ENCODE data around the gene C1GALT1. TPM values are rescaled to one million over a fixed set of nuclear protein-coding genes. Genes with fewer than 3 reads are reported as not detected.
A peak's percentile ranks its signal among the peaks of the same experiment; 100 is the strongest.
"Not testable (repeated sequence)": the region's sequence is repeated elsewhere in the genome, so short reads cannot be mapped to it uniquely, and the experiment has no call there.

C1GALT1 gene
- polyA plus RNA-seq, 4 donors: 10.0 to 62.0 (median 14.1) TPM

DNA sequence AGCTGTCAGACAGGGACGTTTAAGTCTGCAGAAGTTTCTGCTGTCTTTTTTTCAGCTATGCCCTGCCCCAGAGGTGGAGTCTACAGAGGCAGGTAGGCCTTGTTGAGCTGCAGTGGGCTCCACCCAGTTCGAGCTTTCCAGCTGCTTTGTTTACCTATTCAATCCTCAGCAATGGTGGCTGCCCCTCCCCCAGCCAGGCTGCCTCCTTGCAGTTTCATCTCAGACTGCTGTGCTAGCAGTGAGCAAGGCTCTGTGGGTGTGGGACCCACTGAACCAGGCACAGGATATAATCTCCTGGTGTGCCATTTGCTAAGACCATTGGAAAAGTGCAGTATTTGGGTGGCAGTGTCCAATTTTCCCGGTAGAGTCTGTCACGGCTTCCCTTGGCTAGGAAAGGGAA lies 37.2 kb upstream of the C1GALT1 start:
- H3K27ac ChIP-seq (ENCODE audit: low read depth in 1 of 3, low read length in 2 of 3); FAIRE-seq; H3K4me3 ChIP-seq (ENCODE audit: low read depth in 1 of 3, low read length in 3 of 3); DNase-seq; H3K27me3 ChIP-seq (ENCODE audit: control insufficient read depth in 3 of 3, insufficient read depth in 3 of 3, low read length in 3 of 3); H3K36me3 ChIP-seq (ENCODE audit: control insufficient read depth in 3 of 3, insufficient read depth in 2 of 3, low read depth in 1 of 3, low read length in 3 of 3): not testable (repeated sequence)
- WGBS, 3 donors: 75 to 85% (median 78%) methylated on average over 4 of the region's 4 CpGs
- Histone ChIP-seq H3K9me3 (ENCODE audit: control insufficient read depth in 2 of 2, insufficient read depth in 1 of 2, low read depth in 1 of 2, low read length in 1 of 2) (peaks cover 1 to 13% of the 10 kb centered on the region in 2 donors), H3K4me1 (ENCODE audit: control insufficient read depth in 3 of 3, insufficient read depth in 2 of 3, low read depth in 1 of 3, low read length in 2 of 3) (peaks cover 0 to 18% (median 3%) of the 10 kb centered on the region in 3 donors)

GRCh38 chr7:7146837-7147236 lies 35.5 kb upstream of the C1GALT1 start:
- H3K27ac ChIP-seq (ENCODE audit: low read depth in 1 of 3, low read length in 2 of 3): no peak overlapping the region
- H3K36me3 ChIP-seq (ENCODE audit: control insufficient read depth in 3 of 3, insufficient read depth in 2 of 3, low read depth in 1 of 3, low read length in 3 of 3): no peaks in the 10 kb centered on the region
- DNase-seq (no peak), FAIRE-seq (no peak)
- H3K9me3 ChIP-seq (ENCODE audit: control insufficient read depth in 2 of 2, insufficient read depth in 1 of 2, low read depth in 1 of 2, low read length in 1 of 2): peaks cover 1 to 13% of the 10 kb centered on the region in 2 donors
- H3K27me3 ChIP-seq (ENCODE audit: control insufficient read depth in 3 of 3, insufficient read depth in 3 of 3, low read length in 3 of 3): no peaks in the 10 kb centered on the region
- H3K4me3 ChIP-seq (ENCODE audit: low read depth in 1 of 3, low read length in 3 of 3): no peak overlapping the region
- peaks cover 0 to 22% (median 3%) of the 10 kb centered on the region in 3 donors for H3K4me1 ChIP-seq (ENCODE audit: control insufficient read depth in 3 of 3, insufficient read depth in 2 of 3, low read depth in 1 of 3, low read length in 2 of 3)
- 73 to 84% (median 74%) methylated on average over 3 of the region's 3 CpGs for WGBS, 3 donors

- Histone ChIP-seq H3K9me3 (ENCODE audit: control insufficient read depth in 2 of 2, insufficient read depth in 1 of 2, low read depth in 1 of 2, low read length in 1 of 2) (peaks cover 1 to 19% of the 10 kb centered on the region in 2 donors), H3K27me3 (ENCODE audit: control insufficient read depth in 3 of 3, insufficient read depth in 3 of 3, low read length in 3 of 3) (no peaks in the 10 kb centered on the region), H3K4me1 (ENCODE audit: control insufficient read depth in 3 of 3, insufficient read depth in 2 of 3, low read depth in 1 of 3, low read length in 2 of 3) (peaks cover 0 to 22% (median 4%) of the 10 kb centered on the region in 3 donors), H3K36me3 (ENCODE audit: control insufficient read depth in 3 of 3, insufficient read depth in 2 of 3, low read depth in 1 of 3, low read length in 3 of 3) (no peaks in the 10 kb centered on the region), H3K27ac (ENCODE audit: low read depth in 1 of 3, low read length in 2 of 3) (peak overlapping the region; percentile 30 to 76 (median 68)), H3K4me3 (ENCODE audit: low read depth in 1 of 3, low read length in 3 of 3) (no peak overlapping the region)
- DNase-seq: peak; percentile 63 to 90
- no peak for FAIRE-seq
- 27 to 67% (median 65%) methylated on average over 7 of the region's 7 CpGs for WGBS, 3 donors
Observed at GRCh38 chr7:7148798-7149481, 33.4 kb upstream of the C1GALT1 start.

DNA sequence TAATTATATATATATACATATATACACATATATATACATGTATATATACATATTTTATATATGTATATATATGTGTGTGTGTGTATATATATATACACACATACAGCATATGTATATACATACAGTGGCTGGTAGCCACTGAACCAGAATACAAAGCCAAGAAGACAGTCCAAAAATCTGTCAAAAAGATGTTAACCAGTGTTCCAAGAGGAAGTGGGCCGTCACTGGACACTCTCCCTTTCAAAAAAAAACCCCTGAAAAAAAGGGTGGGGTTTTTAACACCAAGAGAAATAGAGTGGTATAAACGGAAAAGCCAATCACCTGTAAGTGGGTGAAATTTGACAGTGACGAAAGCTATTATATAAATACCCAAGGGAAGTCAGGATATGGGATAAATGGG lies 31.1 kb upstream of the C1GALT1 start:
- Histone ChIP-seq H3K4me3 (ENCODE audit: low read depth in 1 of 3, low read length in 3 of 3) (no peak overlapping the region), H3K27me3 (ENCODE audit: control insufficient read depth in 3 of 3, insufficient read depth in 3 of 3, low read length in 3 of 3) (no peaks in the 10 kb centered on the region), H3K4me1 (ENCODE audit: control insufficient read depth in 3 of 3, insufficient read depth in 2 of 3, low read depth in 1 of 3, low read length in 2 of 3) (peaks cover 0 to 22% (median 5%) of the 10 kb centered on the region in 3 donors), H3K36me3 (ENCODE audit: control insufficient read depth in 3 of 3, insufficient read depth in 2 of 3, low read depth in 1 of 3, low read length in 3 of 3) (no peaks in the 10 kb centered on the region), H3K9me3 (ENCODE audit: control insufficient read depth in 2 of 2, insufficient read depth in 1 of 2, low read depth in 1 of 2, low read length in 1 of 2) (peaks cover 0 to 14% of the 10 kb centered on the region in 2 donors), H3K27ac (ENCODE audit: low read depth in 1 of 3, low read length in 2 of 3) (no peak overlapping the region)
- 46 to 51% (median 51%) methylated on average over 3 of the region's 3 CpGs for WGBS, 3 donors
- DNase-seq (no peak), FAIRE-seq (no peak)

DNA sequence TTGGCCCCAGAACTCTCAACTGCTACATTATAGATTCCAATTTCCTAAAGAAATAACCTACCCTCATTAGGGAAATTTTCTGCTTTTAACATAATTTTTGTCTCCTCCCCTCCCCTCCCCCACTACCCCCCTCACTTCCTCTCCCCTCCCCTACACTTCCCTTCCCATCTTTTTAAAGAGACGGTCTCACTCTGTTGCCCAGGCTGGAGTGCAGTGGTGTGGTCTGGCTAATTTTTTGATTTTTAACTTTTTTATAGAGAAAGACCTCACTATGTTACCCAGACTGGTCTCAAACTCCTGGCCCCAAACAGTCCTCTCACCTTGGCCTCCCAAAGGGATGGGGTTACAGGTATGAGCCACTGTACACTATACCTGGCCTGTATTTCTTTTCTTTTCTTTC lies 30.5 kb upstream of the C1GALT1 start:
- Histone ChIP-seq H3K4me3 (ENCODE audit: low read depth in 1 of 3, low read length in 3 of 3) (no peak overlapping the region), H3K4me1 (ENCODE audit: control insufficient read depth in 3 of 3, insufficient read depth in 2 of 3, low read depth in 1 of 3, low read length in 2 of 3) (peaks cover 0 to 22% (median 5%) of the 10 kb centered on the region in 3 donors), H3K36me3 (ENCODE audit: control insufficient read depth in 3 of 3, insufficient read depth in 2 of 3, low read depth in 1 of 3, low read length in 3 of 3) (no peaks in the 10 kb centered on the region), H3K9me3 (ENCODE audit: control insufficient read depth in 2 of 2, insufficient read depth in 1 of 2, low read depth in 1 of 2, low read length in 1 of 2) (peaks cover 0 to 14% of the 10 kb centered on the region in 2 donors), H3K27ac (ENCODE audit: low read depth in 1 of 3, low read length in 2 of 3) (no peak overlapping the region), H3K27me3 (ENCODE audit: control insufficient read depth in 3 of 3, insufficient read depth in 3 of 3, low read length in 3 of 3) (no peaks in the 10 kb centered on the region)
- FAIRE-seq: no peak
- 77 to 85% (median 82%) methylated on average over 1 of the region's 1 CpG for WGBS, 3 donors
- no peak for DNase-seq

DNA sequence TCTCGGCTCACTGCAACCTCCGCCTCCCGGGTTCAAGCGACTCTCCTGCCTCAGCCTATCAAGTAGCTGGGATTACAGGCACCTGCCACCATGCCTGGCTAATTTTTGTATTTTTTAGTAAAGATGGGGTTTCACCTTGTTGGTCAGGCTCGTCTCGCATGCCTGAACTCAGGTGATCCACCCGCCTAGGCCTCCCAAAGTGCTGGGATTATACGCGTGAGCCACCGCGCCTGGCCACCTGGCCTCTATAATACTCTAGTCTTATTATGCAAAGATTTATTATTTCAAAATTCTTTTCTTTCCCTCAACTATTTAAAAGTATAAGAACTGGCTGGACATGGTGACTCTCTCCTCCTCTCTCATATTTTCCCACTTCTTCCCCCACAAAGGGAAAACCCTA lies 30.0 kb upstream of the C1GALT1 start:
- peaks cover 0 to 22% (median 8%) of the 10 kb centered on the region in 3 donors for H3K4me1 ChIP-seq (ENCODE audit: control insufficient read depth in 3 of 3, insufficient read depth in 2 of 3, low read depth in 1 of 3, low read length in 2 of 3)
- H3K9me3 ChIP-seq (ENCODE audit: control insufficient read depth in 2 of 2, insufficient read depth in 1 of 2, low read depth in 1 of 2, low read length in 1 of 2): peaks cover 0 to 14% of the 10 kb centered on the region in 2 donors
- no peak overlapping the region for H3K27ac ChIP-seq (ENCODE audit: low read depth in 1 of 3, low read length in 2 of 3)
- FAIRE-seq: no peak
- no peaks in the 10 kb centered on the region for H3K27me3 ChIP-seq (ENCODE audit: control insufficient read depth in 3 of 3, insufficient read depth in 3 of 3, low read length in 3 of 3)
- WGBS, 3 donors: 96 to 98% (median 97%) methylated on average over 11 of the region's 11 CpGs
- H3K36me3 ChIP-seq (ENCODE audit: control insufficient read depth in 3 of 3, insufficient read depth in 2 of 3, low read depth in 1 of 3, low read length in 3 of 3): no peaks in the 10 kb centered on the region
- no peak overlapping the region for H3K4me3 ChIP-seq (ENCODE audit: low read depth in 1 of 3, low read length in 3 of 3)
- no peak for DNase-seq

DNA sequence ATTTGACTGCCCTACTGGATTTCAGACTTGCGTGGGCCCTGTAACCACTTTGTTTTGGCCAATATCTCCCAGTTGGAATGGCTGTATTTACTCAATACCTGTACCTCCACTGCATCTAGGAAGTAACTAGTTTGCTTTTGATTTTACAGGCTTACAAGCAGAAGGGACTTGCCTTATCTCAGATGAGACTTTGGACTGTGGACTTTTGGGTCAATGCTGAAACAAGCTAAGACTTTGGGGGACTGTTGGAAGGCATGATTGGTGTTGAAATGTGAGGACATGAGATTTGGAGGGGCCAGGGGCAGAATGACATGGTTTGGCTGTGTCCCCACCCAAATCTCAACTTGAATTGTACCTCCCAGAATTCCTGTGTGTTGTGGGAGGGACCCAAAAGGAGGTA lies 28.0 kb upstream of the C1GALT1 start:
- 20 to 78% (median 39%) methylated on average over 1 of the region's 1 CpG for WGBS, 3 donors
- H3K4me3 ChIP-seq (ENCODE audit: low read depth in 1 of 3, low read length in 3 of 3); H3K4me1 ChIP-seq (ENCODE audit: control insufficient read depth in 3 of 3, insufficient read depth in 2 of 3, low read depth in 1 of 3, low read length in 2 of 3); FAIRE-seq; H3K27me3 ChIP-seq (ENCODE audit: control insufficient read depth in 3 of 3, insufficient read depth in 3 of 3, low read length in 3 of 3); H3K36me3 ChIP-seq (ENCODE audit: control insufficient read depth in 3 of 3, insufficient read depth in 2 of 3, low read depth in 1 of 3, low read length in 3 of 3): not testable (repeated sequence)
- peaks cover 0 to 14% of the 10 kb centered on the region in 2 donors for H3K9me3 ChIP-seq (ENCODE audit: control insufficient read depth in 2 of 2, insufficient read depth in 1 of 2, low read depth in 1 of 2, low read length in 1 of 2)
- peak overlapping the region in 1 of 3 donors; percentile 25 for H3K27ac ChIP-seq (ENCODE audit: low read depth in 1 of 3, low read length in 2 of 3)
- peak; percentile 60 to 69 for DNase-seq

GRCh38 chr7:7156663-7157062 lies 25.7 kb upstream of the C1GALT1 start:
- Histone ChIP-seq H3K4me1 (ENCODE audit: control insufficient read depth in 3 of 3, insufficient read depth in 2 of 3, low read depth in 1 of 3, low read length in 2 of 3) (peaks cover 0 to 5% (median 0%) of the 10 kb centered on the region in 3 donors), H3K27me3 (ENCODE audit: control insufficient read depth in 3 of 3, insufficient read depth in 3 of 3, low read length in 3 of 3) (no peaks in the 10 kb centered on the region), H3K9me3 (ENCODE audit: control insufficient read depth in 2 of 2, insufficient read depth in 1 of 2, low read depth in 1 of 2, low read length in 1 of 2) (peaks cover 0 to 14% of the 10 kb centered on the region in 2 donors), H3K36me3 (ENCODE audit: control insufficient read depth in 3 of 3, insufficient read depth in 2 of 3, low read depth in 1 of 3, low read length in 3 of 3) (no peaks in the 10 kb centered on the region), H3K27ac (ENCODE audit: low read depth in 1 of 3, low read length in 2 of 3) (no peak overlapping the region), H3K4me3 (ENCODE audit: low read depth in 1 of 3, low read length in 3 of 3) (no peak overlapping the region)
- no peak for FAIRE-seq
- WGBS, 3 donors: 58 to 61% (median 61%) methylated on average over 4 of the region's 4 CpGs
- no peak for DNase-seq
